GM19463 (cell line): ENCODE measurements around the gene APH1B.

ENCODE experiments used
- ATAC-seq: cut with Tn5 transposase; IDR thresholded peaks from one replicate; pipeline ENCODE4 v1.9.1; 2021; ENCODE audit warnings: mild to moderate bottlenecking, moderate library complexity; ENCODE audit not compliant: unreplicated experiment

APH1B gene

GRCh38 chr15:63350178-63350621 lies 72.8 kb downstream of the APH1B start:
- ATAC-seq: no peak

DNA sequence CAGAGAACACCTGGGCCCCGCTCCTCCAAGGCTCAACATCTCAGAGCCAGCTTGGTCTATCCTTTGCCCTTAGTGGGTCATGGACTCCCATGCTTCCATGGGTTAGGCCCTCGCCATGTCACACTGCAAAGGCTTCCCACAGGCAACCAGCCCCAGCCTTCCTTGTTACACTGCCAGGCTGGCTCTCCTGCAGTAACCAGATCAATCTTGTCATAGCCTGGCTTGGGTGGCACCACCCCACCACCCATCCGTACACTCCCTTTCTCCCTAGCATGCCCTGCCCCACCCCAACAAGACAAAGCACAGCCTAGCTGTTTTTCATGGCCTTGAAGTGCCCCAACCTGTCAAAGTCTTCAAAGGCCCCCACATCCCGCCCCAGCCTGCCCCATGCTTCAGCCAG lies 73.8 kb downstream of the APH1B start:
- no peak for ATAC-seq

GRCh38 chr15:63352808-63353207 lies 75.4 kb downstream of the APH1B start:
- ATAC-seq: no peak

DNA sequence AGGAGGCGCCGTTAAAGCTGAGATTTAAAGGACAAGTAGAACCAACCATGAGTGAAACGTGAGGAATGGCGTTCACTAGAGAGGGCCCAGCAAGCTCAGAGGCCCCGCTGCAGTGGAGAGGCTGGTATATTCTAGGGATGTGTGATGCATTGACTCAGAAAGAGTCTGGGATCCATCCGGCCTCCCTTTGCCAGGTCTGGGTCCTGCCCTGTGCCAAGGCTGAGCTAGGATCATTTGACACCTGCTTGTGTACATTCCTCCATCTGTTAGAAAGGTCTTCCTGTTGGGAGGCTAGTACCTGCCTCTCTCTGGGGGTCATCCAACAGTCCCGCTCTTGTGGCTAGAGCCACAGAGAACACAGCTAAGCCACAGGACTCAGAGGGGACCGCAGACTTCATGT lies 75.9 kb downstream of the APH1B start:
- no peak for ATAC-seq

DNA sequence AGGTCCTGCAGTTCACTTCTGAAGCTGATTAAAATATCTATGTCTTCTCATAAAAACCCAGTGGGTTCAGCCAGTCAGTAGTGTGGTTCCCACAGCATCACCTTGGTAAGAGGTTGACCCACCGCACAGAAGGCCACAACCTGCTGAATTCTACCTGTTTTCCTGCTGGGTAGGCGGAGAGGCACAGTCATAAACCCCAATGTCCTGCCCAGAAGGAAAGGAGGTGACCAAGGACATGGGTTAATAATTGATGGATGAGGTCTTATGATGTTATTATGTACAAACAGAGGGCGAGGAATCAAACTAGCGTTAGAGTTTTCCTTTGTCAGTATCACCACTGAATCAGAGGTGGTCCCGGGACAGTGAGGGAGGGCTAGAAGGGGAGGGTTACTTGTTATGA lies 76.5 kb downstream of the APH1B start:
- ATAC-seq: no peak

GRCh38 chr15:63354821-63355650 lies 77.6 kb downstream of the APH1B start:
- ATAC-seq: no peak

GRCh38 chr15:63357061-63357460 lies 79.7 kb downstream of the APH1B start:
- no peak for ATAC-seq

DNA sequence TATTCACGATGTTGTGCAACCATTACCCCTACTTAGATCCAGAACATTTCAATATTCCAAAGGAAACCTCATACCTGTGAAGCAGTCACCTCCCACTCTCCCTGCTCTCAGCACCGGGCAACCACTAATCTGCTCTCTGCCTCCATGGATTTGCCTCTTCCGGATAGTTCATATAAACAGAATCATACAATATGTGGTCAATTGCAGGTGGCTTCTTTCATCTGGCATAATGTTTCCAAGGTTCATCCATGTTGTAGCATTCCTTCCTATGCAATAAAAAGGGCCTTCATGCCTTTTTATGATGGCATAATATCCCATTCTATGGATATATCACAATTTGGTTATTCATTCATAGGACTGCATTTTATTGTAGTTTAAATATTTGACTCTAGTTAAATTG lies 80.3 kb downstream of the APH1B start:
- ATAC-seq: no peak

GRCh38 chr15:63358241-63359029 lies 81.0 kb downstream of the APH1B start:
- no peak for ATAC-seq
